Vagina (tissue), 2 donors: ENCODE data around the gene PCGF3. TPM values are rescaled to one million over a fixed set of nuclear protein-coding genes. Genes with fewer than 3 reads are reported as not detected.
"Not testable (repeated sequence)": the region's sequence is repeated elsewhere in the genome, so short reads cannot be mapped to it uniquely, and the experiment has no call there.

Source experiments
- DNase-seq, 2 donors: peaks; one replicate each; pipeline ENCODE4 v3.0.0-alpha.2; 2017; ENCODE audit errors: extremely low spot score in 2 of 2
- H3K27ac ChIP-seq: fragments of 200-600 bp; sonication (generic); one replicate; pipeline ENCODE4 v1.5.1; 2019
- H3K27me3 ChIP-seq: fragments of 200-600 bp; sonication (generic); one replicate; pipeline ENCODE4 v1.5.1; 2019
- H3K36me3 ChIP-seq, 2 donors: fragments of 200-600 bp; sonication (generic); one replicate each; pipeline ENCODE4 v1.5.1; 2017 to 2019
- H3K4me1 ChIP-seq: fragments of 200-600 bp; sonication (generic); one replicate; pipeline ENCODE4 v1.5.1; 2019
- H3K4me3 ChIP-seq, 2 donors: fragments of 200-600 bp; sonication (generic); 1 replicate in 1 of 2; 2 replicates in 1 of 2; pipeline ENCODE4 v1.5.1; 2016 to 2019
- H3K9me3 ChIP-seq: fragments of 200-600 bp; sonication (generic); one replicate; pipeline ENCODE4 v1.5.1; 2019
- CTCF ChIP-seq, 3 experiments: fragments of 450-650 bp in 2 of 3; fragments of 200-600 bp in 1 of 3; sonication (generic) in 1 of 3; IDR thresholded peaks; one replicate each; pipeline ENCODE4 v1.5.1; 2017 to 2019; ENCODE audit warnings: antibody characterized with exemption in 3 of 3, mild to moderate bottlenecking in 2 of 3, moderate library complexity in 2 of 3
- POLR2A ChIP-seq, 2 donors: fragments of 450-650 bp; IDR thresholded peaks; one replicate each; pipeline ENCODE4 v1.6.1; 2017; ENCODE audit warnings: antibody characterized with exemption in 2 of 2, mild to moderate bottlenecking in 2 of 2, moderate library complexity in 2 of 2
- POLR2AphosphoS5 ChIP-seq, 2 donors: sonication (generic); formaldehyde crosslinking; IDR thresholded peaks; one replicate each; pipeline ENCODE4 v1.9.0; 2017; ENCODE audit warnings: antibody characterized with exemption in 2 of 2, mild to moderate bottlenecking in 2 of 2, low read depth in 1 of 2; ENCODE audit not compliant: insufficient read depth in 1 of 2
- intact Hi-C: fragments of 100-400 bp; cut with DNase I; formaldehyde crosslinking; loops from one replicate; pipeline ENCODE4 v1.15.1; 2023
- total RNA-seq: library from RNA; depleted of rRNA; stranded (reverse); fragments of >200 nt; gene quantifications from one replicate; pipeline ENCODE4 v1.2.3, GENCODE V29; 2016

The PCGF3 gene
- total RNA-seq, 1 donor from 2014 or later = 64.8 TPM

GRCh38 chr4:803884-804283, 98.3 kb downstream of the PCGF3 start:
- Histone ChIP-seq H3K9me3 (no peaks in the 10 kb centered on the region), H3K4me3 (no peak overlapping the region), H3K4me1 (no peaks in the 10 kb centered on the region), H3K27ac (no peak overlapping the region), H3K36me3 (no peaks in the 10 kb centered on the region), H3K27me3 (no peaks in the 10 kb centered on the region)
- intact Hi-C loops = no loop called here
- DNase-seq = no peak
- TF ChIP-seq POLR2AphosphoS5 (IDR thresholded peaks at IDR 0.05; ENCODE audit: insufficient read depth in 1 of 2, low read depth in 1 of 2) (no peak), POLR2A (IDR thresholded peaks at IDR 0.05) (no peak), CTCF (IDR thresholded peaks at IDR 0.05) (no peak)

GRCh38 chr4:804804-805203, 99.2 kb downstream of the PCGF3 start:
- H3K36me3 ChIP-seq = no peaks in the 10 kb centered on the region
- H3K27ac ChIP-seq = no peak overlapping the region
- intact Hi-C loops = no loop called here
- H3K27me3 ChIP-seq = no peaks in the 10 kb centered on the region
- H3K4me3 ChIP-seq = no peak overlapping the region
- no peaks in the 10 kb centered on the region for H3K4me1 ChIP-seq
- no peak for TF ChIP-seq CTCF (IDR thresholded peaks at IDR 0.05)
- TF ChIP-seq POLR2A (IDR thresholded peaks at IDR 0.05) = no peak
- TF ChIP-seq POLR2AphosphoS5 (IDR thresholded peaks at IDR 0.05; ENCODE audit: insufficient read depth in 1 of 2, low read depth in 1 of 2) = no peak
- no peaks in the 10 kb centered on the region for H3K9me3 ChIP-seq
- DNase-seq = no peak

GRCh38 chr4:806979-807378, 101.3 kb downstream of the PCGF3 start:
- DNase-seq, H3K9me3 ChIP-seq, intact Hi-C loops: not testable (repeated sequence)

GRCh38 chr4:807792-808191, 102.2 kb downstream of the PCGF3 start:
- Histone ChIP-seq H3K4me3 (no peak overlapping the region), H3K27ac (no peak overlapping the region), H3K36me3 (no peaks in the 10 kb centered on the region), H3K4me1 (no peaks in the 10 kb centered on the region), H3K9me3 (no peaks in the 10 kb centered on the region), H3K27me3 (no peaks in the 10 kb centered on the region)
- no peak for DNase-seq
- no peak for TF ChIP-seq POLR2AphosphoS5 (IDR thresholded peaks at IDR 0.05; ENCODE audit: insufficient read depth in 1 of 2, low read depth in 1 of 2)
- no peak for TF ChIP-seq POLR2A (IDR thresholded peaks at IDR 0.05)
- no peak for TF ChIP-seq CTCF (IDR thresholded peaks at IDR 0.05)
- intact Hi-C loops = no loop called here

More at GRCh38 chr4:806979-807378, 101.3 kb downstream of the PCGF3 start:
- H3K27ac ChIP-seq, H3K27me3 ChIP-seq, H3K4me1 ChIP-seq, H3K36me3 ChIP-seq, H3K4me3 ChIP-seq: not testable (repeated sequence)

- no peak for TF ChIP-seq POLR2AphosphoS5 (IDR thresholded peaks at IDR 0.05; ENCODE audit: insufficient read depth in 1 of 2, low read depth in 1 of 2)
- TF ChIP-seq CTCF (IDR thresholded peaks at IDR 0.05) = no peak
- TF ChIP-seq POLR2A (IDR thresholded peaks at IDR 0.05) = no peak
- H3K9me3 ChIP-seq = no peaks in the 10 kb centered on the region
- DNase-seq = no peak
- H3K4me1 ChIP-seq = no peaks in the 10 kb centered on the region
- intact Hi-C loops = no loop called here
- no peak overlapping the region for H3K4me3 ChIP-seq
- H3K27ac ChIP-seq = no peak overlapping the region
- no peaks in the 10 kb centered on the region for H3K27me3 ChIP-seq
- no peaks in the 10 kb centered on the region for H3K36me3 ChIP-seq
These were observed 103.4 kb downstream of the PCGF3 start for GRCh38 chr4:808860-809570.
